Activated T-cell treated with anti-CD3 and anti-CD28 coated beads, Interleukin-2, amount 50 U/mL, for 72 hours (primary cell): Measurements from ENCODE around the gene HUS1. TPM values are rescaled to one million over a fixed set of nuclear protein-coding genes. Genes with fewer than 3 reads are reported as not detected.
"Not testable (repeated sequence)": the region's sequence is repeated elsewhere in the genome, so short reads cannot be mapped to it uniquely, and the experiment has no call there.

Source experiments
- ATAC-seq, 2 donors: fragments of 150-1000 bp; cut with Tn5 transposase; replicated peaks in 1 of 2; 2 replicates each; pipeline ENCODE4 v1.10.0; 2021; ENCODE audit warnings: moderate library complexity in 2 of 2, mild to moderate bottlenecking in 1 of 2
- DNase-seq, 2 donors: peaks; one replicate each; pipeline ENCODE4 v3.0.0; 2021 to 2022; ENCODE audit warnings: mixed read lengths in 1 of 2
- H3K27ac Mint-ChIP-seq: one replicate; pipeline ENCODE4 v1.8.0; 2022; ENCODE audit warnings: mild to moderate bottlenecking, moderate library complexity, mixed read lengths
- H3K27me3 Mint-ChIP-seq: one replicate; pipeline ENCODE4 v1.8.0; 2022; ENCODE audit warnings: low read depth, mixed read lengths
- H3K36me3 Mint-ChIP-seq, 2 donors: one replicate each; pipeline ENCODE4 v1.8.0; 2022; ENCODE audit warnings: mixed read lengths in 2 of 2, mild to moderate bottlenecking in 1 of 2; ENCODE audit not compliant: insufficient read depth in 2 of 2
- H3K4me1 Mint-ChIP-seq: one replicate; pipeline ENCODE4 v1.8.0; 2022; ENCODE audit warnings: low read depth, mixed read lengths
- H3K4me3 Mint-ChIP-seq, 2 donors: one replicate each; pipeline ENCODE4 v1.8.0; 2022; ENCODE audit warnings: mild to moderate bottlenecking in 2 of 2, mixed read lengths in 2 of 2, moderate library complexity in 2 of 2
- H3K9me3 Mint-ChIP-seq, 2 donors: one replicate each; pipeline ENCODE4 v1.8.0; 2022; ENCODE audit warnings: mixed read lengths in 2 of 2
- total RNA-seq, 2 donors: library from RNA; stranded (reverse); gene quantifications; one replicate each; pipeline ENCODE4 v1.2.3, GENCODE V29; 2022

The HUS1 gene
- total RNA-seq, 2 donors from 2014 or later = 38.3 to 41.1 TPM

GRCh38 chr7:47992446-47992845, 13.0 kb upstream of the HUS1 start:
- ATAC-seq (no peak), DNase-seq (no peak)
- peak overlapping the region; percentile 90 to 97 for H3K4me3 Mint-ChIP-seq
- peak overlapping the region; percentile 98 for H3K27ac Mint-ChIP-seq
- no peaks in the 10 kb centered on the region for H3K27me3 Mint-ChIP-seq
- H3K4me1 Mint-ChIP-seq = peaks cover 18% of the 10 kb centered on the region
- peaks cover 0 to 4% of the 10 kb centered on the region in 2 donors for H3K36me3 Mint-ChIP-seq
- peaks cover 8 to 11% of the 10 kb centered on the region in 2 donors for H3K9me3 Mint-ChIP-seq

- Mint-ChIP-seq H3K27ac (peak overlapping the region; percentile 98), H3K4me1 (peaks cover 18% of the 10 kb centered on the region), H3K27me3 (no peaks in the 10 kb centered on the region), H3K4me3 (peak overlapping the region; percentile 90 to 97), H3K9me3 (peaks cover 8 to 11% of the 10 kb centered on the region in 2 donors), H3K36me3 (peaks cover 0 to 4% of the 10 kb centered on the region in 2 donors)
- ATAC-seq = peak; percentile 99
- DNase-seq = peak; percentile 88 to 89
These were observed 12.4 kb upstream of the HUS1 start for GRCh38 chr7:47991741-47992311.

DNA sequence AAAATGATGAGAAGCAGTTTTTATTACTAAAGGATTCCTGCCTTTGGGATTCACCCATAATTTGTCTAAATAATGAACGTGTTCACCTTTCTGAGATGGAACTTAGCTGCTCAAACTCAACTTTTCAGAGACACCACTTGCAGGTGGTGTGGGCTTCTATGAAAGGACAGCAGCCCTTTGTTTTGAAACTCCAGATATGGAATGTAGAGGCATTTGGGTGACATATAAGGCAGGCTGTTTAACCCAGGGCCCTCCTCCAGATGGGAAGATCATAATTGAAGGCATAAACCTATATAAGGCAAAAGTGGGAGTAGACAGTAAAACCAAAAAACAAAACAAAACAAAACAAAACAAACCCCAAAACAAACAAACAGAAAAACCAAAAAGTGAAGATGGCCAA, 11.9 kb upstream of the HUS1 start:
- H3K4me3 Mint-ChIP-seq = peak overlapping the region; percentile 90 to 97
- DNase-seq (no peak), ATAC-seq (no peak)
- peaks cover 0 to 4% of the 10 kb centered on the region in 2 donors for H3K36me3 Mint-ChIP-seq
- peak overlapping the region; percentile 91 for H3K27ac Mint-ChIP-seq
- peaks cover 18% of the 10 kb centered on the region for H3K4me1 Mint-ChIP-seq
- no peaks in the 10 kb centered on the region for H3K27me3 Mint-ChIP-seq
- H3K9me3 Mint-ChIP-seq = peaks cover 8 to 11% of the 10 kb centered on the region in 2 donors

- Mint-ChIP-seq H3K4me3 (peak overlapping the region in 1 of 2 donors; percentile 32), H3K9me3 (peaks cover 8 to 11% of the 10 kb centered on the region in 2 donors), H3K36me3 (peaks cover 0 to 4% of the 10 kb centered on the region in 2 donors), H3K27me3 (no peaks in the 10 kb centered on the region), H3K27ac (no peak overlapping the region), H3K4me1 (peaks cover 18% of the 10 kb centered on the region)
- ATAC-seq = no peak
- DNase-seq = no peak
These were observed 11.2 kb upstream of the HUS1 start for GRCh38 chr7:47990592-47990991.

DNA sequence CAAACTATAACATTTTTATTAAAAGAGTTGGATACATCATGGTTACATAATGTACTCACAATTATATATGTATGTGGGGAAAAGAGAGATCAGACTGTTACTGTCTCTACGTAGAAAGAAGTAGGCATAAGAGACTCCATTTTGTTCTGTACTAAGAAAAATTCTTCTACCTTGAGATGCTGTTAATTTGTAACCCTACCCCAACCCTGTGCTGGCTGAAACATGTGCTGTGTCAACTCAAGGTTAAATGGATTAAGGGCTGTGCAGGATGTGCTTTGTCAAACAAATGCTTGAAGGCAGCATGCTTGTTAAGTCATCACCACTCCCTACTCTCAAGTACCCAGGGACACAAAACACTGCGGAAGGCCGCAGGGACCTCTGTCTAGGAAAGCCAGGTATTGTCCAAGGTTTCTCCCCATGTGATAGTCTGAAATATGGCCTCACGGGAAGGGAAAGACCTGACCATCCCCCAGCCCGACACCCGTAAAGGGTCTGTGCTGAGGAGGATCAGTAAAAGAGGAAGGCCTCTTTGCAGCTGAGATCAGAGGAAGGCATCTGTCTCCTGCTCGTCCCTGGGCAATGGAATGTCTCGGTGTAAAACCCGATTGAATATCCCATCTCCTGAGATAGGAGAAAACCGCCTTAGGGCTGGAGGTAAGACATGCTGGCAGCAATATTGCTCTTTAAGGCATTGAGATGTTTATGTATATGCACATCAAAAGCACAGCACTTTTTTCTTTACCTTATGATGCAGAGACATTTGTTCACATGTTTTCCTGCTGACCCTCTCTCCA, 10.4 kb upstream of the HUS1 start:
- H3K9me3 Mint-ChIP-seq, ATAC-seq, H3K4me3 Mint-ChIP-seq, DNase-seq, H3K36me3 Mint-ChIP-seq, H3K27me3 Mint-ChIP-seq, H3K27ac Mint-ChIP-seq: not testable (repeated sequence)
- peaks cover 18% of the 10 kb centered on the region for H3K4me1 Mint-ChIP-seq

DNA sequence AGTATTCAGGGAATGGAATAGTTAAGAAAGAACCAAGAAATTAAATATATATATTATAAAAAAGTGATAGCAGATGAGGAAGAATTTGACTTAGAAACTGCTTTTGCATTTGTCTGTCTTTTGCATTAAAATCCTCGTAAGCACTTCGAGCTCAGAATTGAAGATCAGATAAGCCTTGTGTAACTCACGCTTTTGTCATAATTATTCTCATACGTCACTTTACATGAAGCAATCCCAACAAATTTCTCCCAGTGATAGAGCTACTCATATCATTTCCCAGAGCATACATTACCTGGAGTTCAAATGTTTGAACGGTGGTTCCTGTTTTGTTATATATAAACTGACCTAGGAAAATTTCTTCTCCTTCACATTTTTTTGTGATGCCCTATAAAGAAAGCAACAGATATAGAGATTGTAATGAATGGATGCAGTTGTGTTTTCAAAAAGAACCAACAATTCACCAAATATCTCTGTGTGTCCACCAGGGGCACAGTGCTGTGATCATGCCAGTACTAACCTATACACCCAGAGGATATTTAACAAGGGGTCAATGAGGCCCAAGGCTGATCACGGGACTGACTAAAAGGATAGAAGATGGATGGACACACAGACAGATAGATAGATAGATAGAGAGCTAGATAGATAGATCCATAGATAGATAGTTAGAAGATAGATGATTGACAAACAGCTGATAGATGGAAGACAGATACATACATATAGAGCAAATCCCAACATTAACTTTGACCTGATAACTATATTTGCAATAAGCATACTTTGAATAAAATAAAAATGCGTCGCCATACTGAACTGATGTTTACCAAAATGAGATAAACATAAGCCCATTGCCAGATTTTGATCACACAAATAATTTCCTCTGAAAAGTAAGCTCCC, 9.3 kb upstream of the HUS1 start:
- DNase-seq (no peak), ATAC-seq (no peak)
- H3K36me3 Mint-ChIP-seq = no peaks in the 10 kb centered on the region
- H3K4me1 Mint-ChIP-seq = peaks cover 18% of the 10 kb centered on the region
- no peak overlapping the region for H3K27ac Mint-ChIP-seq
- no peaks in the 10 kb centered on the region for H3K27me3 Mint-ChIP-seq
- H3K9me3 Mint-ChIP-seq = no peaks in the 10 kb centered on the region
- no peak overlapping the region for H3K4me3 Mint-ChIP-seq

- Mint-ChIP-seq H3K4me1 (peaks cover 23% of the 10 kb centered on the region), H3K9me3 (no peaks in the 10 kb centered on the region), H3K27ac (peak overlapping the region; percentile 14), H3K27me3 (no peaks in the 10 kb centered on the region), H3K4me3 (no peak overlapping the region), H3K36me3 (peaks cover 4 to 10% of the 10 kb centered on the region in 2 donors)
- ATAC-seq (no peak), DNase-seq (no peak)
These were observed 3.2 kb upstream of the HUS1 start for GRCh38 chr7:47982610-47983009.

GRCh38 chr7:47980648-47981047, 1.2 kb upstream of the HUS1 start:
- not testable (repeated sequence) for ATAC-seq
- Mint-ChIP-seq H3K36me3 (peaks cover 12 to 23% of the 10 kb centered on the region in 2 donors), H3K4me1 (peaks cover 32% of the 10 kb centered on the region)

DNA sequence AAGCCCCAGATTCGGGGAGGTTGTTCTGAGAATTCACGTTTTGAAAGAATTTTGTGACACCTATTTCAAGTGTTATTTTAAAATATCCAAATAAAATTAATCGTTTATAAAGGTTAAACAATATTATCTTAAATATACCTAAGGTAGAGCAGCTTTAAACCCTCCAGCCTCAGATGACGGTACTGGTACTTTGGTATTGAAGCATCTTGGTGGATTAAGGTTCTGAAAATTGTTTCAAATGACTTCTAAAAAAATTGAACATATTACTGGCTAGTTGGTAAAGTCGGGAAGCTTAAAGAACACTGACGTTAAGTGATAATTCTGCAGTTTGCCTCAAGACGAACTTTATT, 392 bp upstream of the HUS1 start:
- peaks cover 34% of the 10 kb centered on the region for H3K4me1 Mint-ChIP-seq
- no peak for ATAC-seq
- peaks cover 12 to 26% of the 10 kb centered on the region in 2 donors for H3K36me3 Mint-ChIP-seq
- DNase-seq = no peak
- H3K27ac Mint-ChIP-seq = peak overlapping the region; percentile 65
- peak overlapping the region; percentile 89 to 91 for H3K4me3 Mint-ChIP-seq
- no peaks in the 10 kb centered on the region for H3K27me3 Mint-ChIP-seq
- no peaks in the 10 kb centered on the region for H3K9me3 Mint-ChIP-seq

More at GRCh38 chr7:47980648-47981047, 1.2 kb upstream of the HUS1 start:
- not testable (repeated sequence) for DNase-seq, H3K27me3 Mint-ChIP-seq, H3K9me3 Mint-ChIP-seq, H3K27ac Mint-ChIP-seq, H3K4me3 Mint-ChIP-seq

DNA sequence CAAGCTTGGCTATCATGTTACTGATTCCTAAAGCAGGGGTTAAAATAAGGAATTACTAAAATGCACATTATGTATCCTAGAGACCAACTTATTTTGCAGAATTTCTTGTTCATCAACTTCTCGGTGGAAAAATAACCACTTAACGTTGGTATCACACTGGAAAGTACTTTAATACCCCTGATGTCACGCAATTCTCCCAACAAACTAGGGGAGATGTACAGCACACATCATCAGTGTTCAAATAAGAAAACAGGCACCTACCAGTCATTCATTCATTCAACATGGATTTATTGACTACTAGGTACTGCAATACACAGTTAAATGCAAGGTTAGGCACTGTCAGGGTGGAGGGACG, 648 bp downstream of the HUS1 start:
- ATAC-seq (no peak), DNase-seq (no peak)
- peak overlapping the region; percentile 91 for H3K27ac Mint-ChIP-seq
- H3K4me3 Mint-ChIP-seq = peak overlapping the region; percentile 89 to 91
- no peaks in the 10 kb centered on the region for H3K27me3 Mint-ChIP-seq
- H3K9me3 Mint-ChIP-seq = no peaks in the 10 kb centered on the region
- H3K36me3 Mint-ChIP-seq = peaks cover 17 to 36% of the 10 kb centered on the region in 2 donors
- H3K4me1 Mint-ChIP-seq = peaks cover 45% of the 10 kb centered on the region

- peak overlapping the region; percentile 22 to 44 for H3K4me3 Mint-ChIP-seq
- peaks cover 26 to 49% of the 10 kb centered on the region in 2 donors for H3K36me3 Mint-ChIP-seq
- no peaks in the 10 kb centered on the region for H3K9me3 Mint-ChIP-seq
- H3K4me1 Mint-ChIP-seq = peaks cover 73% of the 10 kb centered on the region
- no peak for DNase-seq
- peak; percentile 68 to 70 for ATAC-seq
- peak overlapping the region; percentile 85 for H3K27ac Mint-ChIP-seq
- H3K27me3 Mint-ChIP-seq = no peaks in the 10 kb centered on the region
These were observed 5.7 kb downstream of the HUS1 start for GRCh38 chr7:47973739-47974138.

DNA sequence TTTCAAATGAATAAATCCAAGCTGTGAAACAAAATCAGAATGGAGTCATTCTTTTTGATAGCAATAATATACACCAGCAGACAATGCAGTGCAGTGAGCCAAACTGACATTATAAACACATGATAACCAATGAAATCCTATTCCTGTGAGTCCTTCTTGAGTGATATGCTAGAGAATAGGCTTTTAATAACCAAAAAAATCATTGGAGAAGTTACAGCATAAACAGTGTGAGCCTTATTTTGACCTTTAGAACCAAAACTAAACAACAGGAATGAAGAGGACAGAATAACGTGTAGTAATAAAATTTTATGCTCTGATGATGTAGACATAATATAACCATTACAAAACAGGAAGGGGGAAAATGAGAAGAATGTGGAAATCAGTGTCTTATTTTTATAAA, 8.7 kb downstream of the HUS1 start:
- H3K4me1 Mint-ChIP-seq = peaks cover 60% of the 10 kb centered on the region
- H3K27ac Mint-ChIP-seq = peak overlapping the region; percentile 35
- peaks cover 26 to 38% of the 10 kb centered on the region in 2 donors for H3K36me3 Mint-ChIP-seq
- no peak for ATAC-seq
- H3K27me3 Mint-ChIP-seq = no peaks in the 10 kb centered on the region
- DNase-seq = no peak
- no peaks in the 10 kb centered on the region for H3K9me3 Mint-ChIP-seq
- no peak overlapping the region for H3K4me3 Mint-ChIP-seq
